ENCODE results near the gene FLT4.

DNA sequence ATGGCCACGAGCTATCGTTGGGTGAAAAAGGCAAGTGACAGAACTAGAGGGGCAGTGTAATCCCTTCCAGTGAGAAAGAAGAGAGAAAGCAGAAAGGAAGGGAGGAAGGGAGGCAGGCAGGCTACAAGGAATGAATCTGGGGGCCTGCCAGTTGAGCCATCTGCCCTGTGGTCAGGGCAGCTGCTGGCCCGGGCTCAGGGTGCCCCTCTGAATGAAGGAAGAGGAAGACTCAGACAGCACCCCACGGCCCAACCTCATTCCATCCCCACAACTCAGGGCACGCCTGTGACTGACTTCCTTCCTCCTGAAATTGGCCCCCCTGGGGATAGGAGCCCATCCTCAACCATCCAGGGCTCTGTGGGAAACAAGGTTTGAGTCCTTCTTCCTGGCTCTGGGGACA, 20.3 kb upstream of the FLT4 start:
- TF ChIP-seq, protein P1, sequence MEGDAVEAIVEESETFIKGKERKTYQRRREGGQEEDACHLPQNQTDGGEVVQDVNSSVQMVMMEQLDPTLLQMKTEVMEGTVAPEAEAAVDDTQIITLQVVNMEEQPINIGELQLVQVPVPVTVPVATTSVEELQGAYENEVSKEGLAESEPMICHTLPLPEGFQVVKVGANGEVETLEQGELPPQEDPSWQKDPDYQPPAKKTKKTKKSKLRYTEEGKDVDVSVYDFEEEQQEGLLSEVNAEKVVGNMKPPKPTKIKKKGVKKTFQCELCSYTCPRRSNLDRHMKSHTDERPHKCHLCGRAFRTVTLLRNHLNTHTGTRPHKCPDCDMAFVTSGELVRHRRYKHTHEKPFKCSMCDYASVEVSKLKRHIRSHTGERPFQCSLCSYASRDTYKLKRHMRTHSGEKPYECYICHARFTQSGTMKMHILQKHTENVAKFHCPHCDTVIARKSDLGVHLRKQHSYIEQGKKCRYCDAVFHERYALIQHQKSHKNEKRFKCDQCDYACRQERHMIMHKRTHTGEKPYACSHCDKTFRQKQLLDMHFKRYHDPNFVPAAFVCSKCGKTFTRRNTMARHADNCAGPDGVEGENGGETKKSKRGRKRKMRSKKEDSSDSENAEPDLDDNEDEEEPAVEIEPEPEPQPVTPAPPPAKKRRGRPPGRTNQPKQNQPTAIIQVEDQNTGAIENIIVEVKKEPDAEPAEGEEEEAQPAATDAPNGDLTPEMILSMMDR (IDR thresholded peaks at IDR 0.05), result no peak
- TF ChIP-seq POLR2AphosphoS5 (IDR thresholded peaks at IDR 0.05; ENCODE audit: low read depth, low read length) (no peak), TCF7L2 (IDR thresholded peaks at IDR 0.05; ENCODE audit: low read depth, low read length) (no peak)
- TF ChIP-seq, protein P2, sequence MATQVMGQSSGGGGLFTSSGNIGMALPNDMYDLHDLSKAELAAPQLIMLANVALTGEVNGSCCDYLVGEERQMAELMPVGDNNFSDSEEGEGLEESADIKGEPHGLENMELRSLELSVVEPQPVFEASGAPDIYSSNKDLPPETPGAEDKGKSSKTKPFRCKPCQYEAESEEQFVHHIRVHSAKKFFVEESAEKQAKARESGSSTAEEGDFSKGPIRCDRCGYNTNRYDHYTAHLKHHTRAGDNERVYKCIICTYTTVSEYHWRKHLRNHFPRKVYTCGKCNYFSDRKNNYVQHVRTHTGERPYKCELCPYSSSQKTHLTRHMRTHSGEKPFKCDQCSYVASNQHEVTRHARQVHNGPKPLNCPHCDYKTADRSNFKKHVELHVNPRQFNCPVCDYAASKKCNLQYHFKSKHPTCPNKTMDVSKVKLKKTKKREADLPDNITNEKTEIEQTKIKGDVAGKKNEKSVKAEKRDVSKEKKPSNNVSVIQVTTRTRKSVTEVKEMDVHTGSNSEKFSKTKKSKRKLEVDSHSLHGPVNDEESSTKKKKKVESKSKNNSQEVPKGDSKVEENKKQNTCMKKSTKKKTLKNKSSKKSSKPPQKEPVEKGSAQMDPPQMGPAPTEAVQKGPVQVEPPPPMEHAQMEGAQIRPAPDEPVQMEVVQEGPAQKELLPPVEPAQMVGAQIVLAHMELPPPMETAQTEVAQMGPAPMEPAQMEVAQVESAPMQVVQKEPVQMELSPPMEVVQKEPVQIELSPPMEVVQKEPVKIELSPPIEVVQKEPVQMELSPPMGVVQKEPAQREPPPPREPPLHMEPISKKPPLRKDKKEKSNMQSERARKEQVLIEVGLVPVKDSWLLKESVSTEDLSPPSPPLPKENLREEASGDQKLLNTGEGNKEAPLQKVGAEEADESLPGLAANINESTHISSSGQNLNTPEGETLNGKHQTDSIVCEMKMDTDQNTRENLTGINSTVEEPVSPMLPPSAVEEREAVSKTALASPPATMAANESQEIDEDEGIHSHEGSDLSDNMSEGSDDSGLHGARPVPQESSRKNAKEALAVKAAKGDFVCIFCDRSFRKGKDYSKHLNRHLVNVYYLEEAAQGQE (IDR thresholded peaks at IDR 0.05; ENCODE audit: insufficient read depth in 1 of 2, low read depth in 2 of 2, low read length in 1 of 2), result no peak
